Astrocyte of the cerebellum (primary cell): ENCODE data around the gene GPR33.

Source experiments
- DNase-seq: peaks from one replicate; pipeline ENCODE4 v3.0.0-alpha.2; 2011; ENCODE audit warnings: low read depth
- H3K4me3 ChIP-seq: 2 replicates; pipeline ENCODE4 v1.5.1; 2011; ENCODE audit warnings: mild to moderate bottlenecking, low read depth, low read length, moderate library complexity
- in situ Hi-C: cut with HindIII; loops from 2 replicates; pipeline ENCODE4 v1.10.0; 2017; ENCODE audit warnings: low sequenced_read_pairs
- TF ChIP-seq, protein P1 (sequence below): IDR thresholded peaks from 2 replicates; pipeline ENCODE4 v1.5.1; 2012; ENCODE audit warnings: low read length, low read depth, moderate library complexity, mild to moderate bottlenecking; ENCODE audit errors: missing control alignments

GPR33 gene

DNA sequence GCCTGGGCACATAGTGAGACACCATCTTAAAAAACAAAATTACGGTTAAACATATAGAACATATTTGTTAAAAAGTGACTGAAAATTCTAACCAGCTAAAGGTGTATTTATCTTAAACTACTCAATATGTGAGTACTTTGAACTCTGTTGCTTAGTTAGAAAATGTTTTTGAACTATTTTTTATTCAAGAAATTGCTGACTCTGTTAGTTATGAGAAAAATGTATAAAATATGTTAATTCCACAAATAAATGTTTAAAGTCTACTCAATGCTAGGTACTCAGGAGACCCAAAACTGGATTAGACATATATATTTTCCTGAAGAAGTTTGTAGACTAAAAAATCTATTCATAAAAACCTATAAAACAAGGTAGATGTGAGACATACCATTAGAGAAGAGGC lies 23.0 kb upstream of the GPR33 start:
- H3K4me3 ChIP-seq: no peak overlapping the region
- TF ChIP-seq, protein P1, sequence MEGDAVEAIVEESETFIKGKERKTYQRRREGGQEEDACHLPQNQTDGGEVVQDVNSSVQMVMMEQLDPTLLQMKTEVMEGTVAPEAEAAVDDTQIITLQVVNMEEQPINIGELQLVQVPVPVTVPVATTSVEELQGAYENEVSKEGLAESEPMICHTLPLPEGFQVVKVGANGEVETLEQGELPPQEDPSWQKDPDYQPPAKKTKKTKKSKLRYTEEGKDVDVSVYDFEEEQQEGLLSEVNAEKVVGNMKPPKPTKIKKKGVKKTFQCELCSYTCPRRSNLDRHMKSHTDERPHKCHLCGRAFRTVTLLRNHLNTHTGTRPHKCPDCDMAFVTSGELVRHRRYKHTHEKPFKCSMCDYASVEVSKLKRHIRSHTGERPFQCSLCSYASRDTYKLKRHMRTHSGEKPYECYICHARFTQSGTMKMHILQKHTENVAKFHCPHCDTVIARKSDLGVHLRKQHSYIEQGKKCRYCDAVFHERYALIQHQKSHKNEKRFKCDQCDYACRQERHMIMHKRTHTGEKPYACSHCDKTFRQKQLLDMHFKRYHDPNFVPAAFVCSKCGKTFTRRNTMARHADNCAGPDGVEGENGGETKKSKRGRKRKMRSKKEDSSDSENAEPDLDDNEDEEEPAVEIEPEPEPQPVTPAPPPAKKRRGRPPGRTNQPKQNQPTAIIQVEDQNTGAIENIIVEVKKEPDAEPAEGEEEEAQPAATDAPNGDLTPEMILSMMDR: no peak
- no peak for DNase-seq
- in situ Hi-C loops: no loop called here

GRCh38 chr14:31510222-31510621 lies 22.4 kb upstream of the GPR33 start:
- no peak for DNase-seq
- TF ChIP-seq, protein P1: no peak
- in situ Hi-C loops: no loop called here

GRCh38 chr14:31508135-31508534 lies 20.3 kb upstream of the GPR33 start:
- H3K4me3 ChIP-seq: no peak overlapping the region
- no peak for DNase-seq
- in situ Hi-C loops: no loop called here
- TF ChIP-seq, protein P1: no peak

More at GRCh38 chr14:31510222-31510621, 22.4 kb upstream of the GPR33 start:
- no peak overlapping the region for H3K4me3 ChIP-seq

- in situ Hi-C loops: no loop called here
- DNase-seq: peak; percentile 48
- no peak overlapping the region for H3K4me3 ChIP-seq
- TF ChIP-seq, protein P1: no peak
These were observed 17.6 kb upstream of the GPR33 start for GRCh38 chr14:31505411-31505810.

GRCh38 chr14:31501870-31502269 lies 14.0 kb upstream of the GPR33 start:
- DNase-seq: no peak
- H3K4me3 ChIP-seq: no peak overlapping the region
- in situ Hi-C loops: no loop called here
- TF ChIP-seq, protein P1: no peak

- DNase-seq: no peak
- in situ Hi-C loops: no loop called here
- TF ChIP-seq, protein P1: no peak
- H3K4me3 ChIP-seq: no peak overlapping the region
These were observed 5.1 kb upstream of the GPR33 start for GRCh38 chr14:31492759-31493498.
